Keratinocyte (primary cell): ENCODE measurements around the gene THOC6. TPM values are rescaled to one million over a fixed set of nuclear protein-coding genes. Genes with fewer than 3 reads are reported as not detected.

Source experiments
- DNase-seq: peaks from one replicate; pipeline ENCODE4 v3.0.0-alpha.2; 2011; ENCODE audit warnings: low read depth, missing footprints, low spot score
- FAIRE-seq: peaks from 2 replicates; lab custom pipeline; 2011; peaks lifted over from hg19 to GRCh38; lab: Jason Lieb, UNC
- H2AFZ ChIP-seq: 2 replicates; pipeline ENCODE4 v1.6.0; 2012; ENCODE audit warnings: low read length, control low read depth, inconsistent platforms; ENCODE audit not compliant: control insufficient read depth
- H3K27ac ChIP-seq: 2 replicates; pipeline ENCODE4 v1.5.1; 2011; ENCODE audit warnings: low read length; ENCODE audit not compliant: control insufficient read depth, insufficient read depth
- H3K27me3 ChIP-seq: 3 replicates; pipeline ENCODE4 v1.6.0; 2011; ENCODE audit warnings: low read length; ENCODE audit not compliant: control insufficient read depth, insufficient read depth; ENCODE audit errors: extremely low read depth
- H3K36me3 ChIP-seq, 2 experiments: 2 replicates in 1 of 2; 3 replicates in 1 of 2; pipeline ENCODE4 v1.5.1; 2011; ENCODE audit warnings: low read length in 2 of 2, mild to moderate bottlenecking in 1 of 2; ENCODE audit not compliant: control insufficient read depth in 2 of 2, insufficient read depth in 2 of 2; ENCODE audit errors: extremely low read depth in 1 of 2
- H3K4me1 ChIP-seq: 3 replicates; pipeline ENCODE4 v1.5.1; 2011; ENCODE audit warnings: low read length; ENCODE audit not compliant: control insufficient read depth, insufficient read depth; ENCODE audit errors: extremely low read depth
- H3K4me2 ChIP-seq: 3 replicates; pipeline ENCODE4 v1.6.0; 2011; ENCODE audit warnings: low read depth, low read length; ENCODE audit not compliant: control insufficient read depth, insufficient read depth; ENCODE audit errors: extremely low read depth
- H3K4me3 ChIP-seq, 3 experiments: fragments of 200-600 bp in 1 of 3; sonication (generic) in 1 of 3; 2 replicates in 2 of 3; 3 replicates in 1 of 3; pipeline ENCODE4 v1.5.1; 2011 to 2016; ENCODE audit warnings: low read length in 3 of 3, mild to moderate bottlenecking in 3 of 3, control low read depth in 2 of 3, inconsistent platforms in 1 of 3, low read depth in 1 of 3, mixed read lengths in 1 of 3, mixed run types in 1 of 3, moderate library complexity in 1 of 3; ENCODE audit not compliant: control insufficient read depth in 2 of 3, insufficient read depth in 2 of 3; ENCODE audit errors: extremely low read depth in 1 of 3
- H3K79me2 ChIP-seq: 2 replicates; pipeline ENCODE4 v1.6.0; 2012; ENCODE audit warnings: low read length; ENCODE audit not compliant: control insufficient read depth, insufficient read depth
- H3K9ac ChIP-seq: 3 replicates; pipeline ENCODE4 v1.6.0; 2011; ENCODE audit warnings: low read length; ENCODE audit not compliant: control insufficient read depth, insufficient read depth; ENCODE audit errors: extremely low read depth
- H3K9me1 ChIP-seq: 3 replicates; pipeline ENCODE4 v1.6.0; 2011; ENCODE audit warnings: low read length; ENCODE audit not compliant: control insufficient read depth, insufficient read depth; ENCODE audit errors: extremely low read depth
- H3K9me3 ChIP-seq: 2 replicates; pipeline ENCODE4 v1.5.1; 2012; ENCODE audit warnings: low read depth, low read length; ENCODE audit not compliant: control insufficient read depth
- H4K20me1 ChIP-seq: 3 replicates; pipeline ENCODE4 v1.6.0; 2011; ENCODE audit warnings: low read length; ENCODE audit not compliant: control insufficient read depth, insufficient read depth; ENCODE audit errors: extremely low read depth
- EZH2 ChIP-seq: IDR thresholded peaks from one replicate; pipeline ENCODE4 v1.6.1; 2012; ENCODE audit warnings: inconsistent platforms, mild to moderate bottlenecking, low read length, moderate library complexity
- dilution Hi-C: fragments of 300-500 bp; cut with MboI; formaldehyde crosslinking; loops from one replicate; pipeline ENCODE4 v1.7.0; 2020; ENCODE audit warnings: low sequenced_read_pairs; ENCODE audit not compliant: extremely low pct_ligation_motif_present
- polyA plus RNA-seq, 5 experiments: library from polyadenylated mRNA; depleted of rRNA in 3 of 5; stranded (reverse) in 3 of 5; stranded (forward) in 1 of 5; unstranded in 1 of 5; fragments of >200 nt; gene quantifications; 1 replicate in 1 of 5; 2 replicates in 3 of 5; 3 replicates in 1 of 5; pipeline versions ENCODE4 v1.2.1 to v1.2.3, GENCODE V29; 2011 to 2012; ENCODE audit warnings: missing spikeins in 2 of 5, low read depth in 1 of 5, low replicate concordance in 1 of 5
- TF ChIP-seq, protein P1 (sequence below), 3 experiments: IDR thresholded peaks in 1 of 3; conservative IDR thresholded peaks in 1 of 3; optimal IDR thresholded peaks in 1 of 3; 2 replicates in 2 of 3; 3 replicates in 1 of 3; pipeline versions ENCODE3 to v1.5.1; 2011; ENCODE audit warnings: low read length in 3 of 3, mild to moderate bottlenecking in 3 of 3, moderate library complexity in 2 of 3, control low read depth in 1 of 3, inconsistent platforms in 1 of 3; ENCODE audit not compliant: insufficient read depth in 2 of 3; ENCODE audit errors: extremely low read depth in 1 of 3

Gene THOC6
- polyA plus RNA-seq, 1 donor (not counting 4 experiments of a cell fraction or from before 2014, with no cell fraction given) = 10.3 TPM

- no peak for DNase-seq
- peak overlapping the region; percentile 86 for H3K4me2 ChIP-seq
- H3K4me3 ChIP-seq = peak overlapping the region; percentile 63 to 80 (median 80)
- dilution Hi-C loops = no loop called here
- H3K9me3 ChIP-seq = no peaks in the 10 kb centered on the region
- peaks cover 1 to 3% of the 10 kb centered on the region in 2 experiments for H3K36me3 ChIP-seq
- TF ChIP-seq, protein P1, sequence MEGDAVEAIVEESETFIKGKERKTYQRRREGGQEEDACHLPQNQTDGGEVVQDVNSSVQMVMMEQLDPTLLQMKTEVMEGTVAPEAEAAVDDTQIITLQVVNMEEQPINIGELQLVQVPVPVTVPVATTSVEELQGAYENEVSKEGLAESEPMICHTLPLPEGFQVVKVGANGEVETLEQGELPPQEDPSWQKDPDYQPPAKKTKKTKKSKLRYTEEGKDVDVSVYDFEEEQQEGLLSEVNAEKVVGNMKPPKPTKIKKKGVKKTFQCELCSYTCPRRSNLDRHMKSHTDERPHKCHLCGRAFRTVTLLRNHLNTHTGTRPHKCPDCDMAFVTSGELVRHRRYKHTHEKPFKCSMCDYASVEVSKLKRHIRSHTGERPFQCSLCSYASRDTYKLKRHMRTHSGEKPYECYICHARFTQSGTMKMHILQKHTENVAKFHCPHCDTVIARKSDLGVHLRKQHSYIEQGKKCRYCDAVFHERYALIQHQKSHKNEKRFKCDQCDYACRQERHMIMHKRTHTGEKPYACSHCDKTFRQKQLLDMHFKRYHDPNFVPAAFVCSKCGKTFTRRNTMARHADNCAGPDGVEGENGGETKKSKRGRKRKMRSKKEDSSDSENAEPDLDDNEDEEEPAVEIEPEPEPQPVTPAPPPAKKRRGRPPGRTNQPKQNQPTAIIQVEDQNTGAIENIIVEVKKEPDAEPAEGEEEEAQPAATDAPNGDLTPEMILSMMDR (optimal IDR thresholded peaks at IDR 0.05 in 1 of 3, IDR thresholded peaks at IDR 0.05 in 1 of 3, conservative IDR thresholded peaks at IDR 0.05 in 1 of 3; ENCODE audit: extremely low read depth in 1 of 3, insufficient read depth in 2 of 3, low read length in 3 of 3) = no peak
- TF ChIP-seq EZH2 = no peak
- H3K27ac ChIP-seq = peak overlapping the region; percentile 89
- peak overlapping the region; percentile 42 for H2AFZ ChIP-seq
- H3K9ac ChIP-seq = peak overlapping the region; percentile 90
- no peaks in the 10 kb centered on the region for H3K27me3 ChIP-seq
- no peaks in the 10 kb centered on the region for H4K20me1 ChIP-seq
- H3K9me1 ChIP-seq = no peaks in the 10 kb centered on the region
- no peak for FAIRE-seq
- peaks cover 28% of the 10 kb centered on the region for H3K4me1 ChIP-seq
- H3K79me2 ChIP-seq = peaks cover 17% of the 10 kb centered on the region
Measured at GRCh38 chr16:2979669-2980226, 44.1 kb upstream of the THOC6 start.

DNA sequence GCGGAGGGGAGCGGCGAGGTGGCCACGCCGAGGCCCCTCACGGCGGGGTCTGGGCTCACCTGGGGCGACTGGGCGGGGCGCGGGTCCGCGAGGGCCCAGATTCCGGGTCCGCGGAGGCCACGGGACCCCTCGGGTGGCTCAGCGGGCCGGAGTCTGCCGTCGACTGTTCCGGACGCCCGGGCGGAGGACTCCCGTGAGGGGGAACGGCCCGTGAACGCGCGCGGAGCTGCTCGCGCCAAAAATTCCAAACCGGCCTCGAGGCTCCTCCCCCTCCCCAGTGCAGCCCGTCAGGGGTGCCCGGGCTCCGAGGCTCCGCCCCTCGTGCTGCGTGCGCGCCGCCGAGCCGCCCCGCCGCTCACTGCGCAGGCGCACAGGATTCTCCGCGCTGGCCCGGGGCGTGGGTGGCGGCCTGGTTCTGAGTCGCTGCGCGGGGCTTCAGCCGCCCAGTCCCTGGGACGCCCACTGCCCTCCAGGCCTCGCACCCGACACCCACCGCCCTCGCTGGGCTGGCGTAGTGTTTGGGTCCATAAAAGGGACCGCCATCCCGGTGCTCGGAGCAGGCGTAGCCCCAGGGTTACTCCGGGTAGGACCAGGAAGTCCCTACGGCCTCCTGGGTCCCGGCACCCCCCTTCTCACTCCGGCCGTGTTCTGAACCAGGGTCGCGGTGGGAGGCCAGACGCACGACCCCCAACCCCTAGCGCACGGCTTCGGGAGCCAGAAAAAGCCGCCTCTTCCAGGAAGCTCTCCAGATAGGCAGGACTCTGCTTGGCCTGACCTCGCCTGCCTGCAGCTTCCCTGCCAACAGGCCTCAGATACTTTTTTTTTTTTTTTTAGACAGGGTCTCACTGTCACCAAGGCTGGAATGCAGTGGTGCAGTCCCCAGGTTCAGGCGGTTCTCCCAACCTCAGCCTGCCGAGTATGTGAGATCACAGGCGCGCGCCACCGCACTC lies 43.3 kb upstream of the THOC6 start, which contains the start of gene PKMYT1:
TSS of gene PKMYT1 (minus strand) at position 220 of the 950 bp plus-strand sequence. CDS start 789 bp downstream, outside the sequence.
- H4K20me1 ChIP-seq = no peaks in the 10 kb centered on the region
- DNase-seq = no peak
- H3K9me3 ChIP-seq = no peaks in the 10 kb centered on the region
- dilution Hi-C loops = no loop called here
- no peak for FAIRE-seq
- H3K27ac ChIP-seq = peak within 1 kb of the TSS; percentile 89
- H3K4me2 ChIP-seq = peak within 1 kb of the TSS; percentile 86
- H3K4me1 ChIP-seq = peaks cover 28% of the 10 kb centered on the region
- no peaks in the 10 kb centered on the region for H3K36me3 ChIP-seq
- peak within 1 kb of the TSS; percentile 90 for H3K9ac ChIP-seq
- H3K79me2 ChIP-seq = peaks cover 17% of the 10 kb centered on the region
- TF ChIP-seq EZH2 = no peak
- TF ChIP-seq, protein P1 (optimal IDR thresholded peaks at IDR 0.05 in 1 of 3, IDR thresholded peaks at IDR 0.05 in 1 of 3, conservative IDR thresholded peaks at IDR 0.05 in 1 of 3; ENCODE audit: extremely low read depth in 1 of 3, insufficient read depth in 2 of 3, low read length in 3 of 3) = no peak
- peak within 1 kb of the TSS; percentile 63 to 80 (median 80) for H3K4me3 ChIP-seq
- H3K27me3 ChIP-seq = no peaks in the 10 kb centered on the region
- peak within 1 kb of the TSS; percentile 80 for H2AFZ ChIP-seq
- H3K9me1 ChIP-seq = no peaks in the 10 kb centered on the region
